ENCODE results near the gene WWC1. TPM values are rescaled to one million over a fixed set of nuclear protein-coding genes. Genes with fewer than 3 reads are reported as not detected.

WWC1 gene
- total RNA-seq, 1 donor from 2014 or later = 2.2 TPM

- Mint-ChIP-seq H3K36me3 (ENCODE audit: unreplicated experiment) (no peaks in the 10 kb centered on the region), H3K27me3 (ENCODE audit: unreplicated experiment) (peaks cover 3% of the 10 kb centered on the region), H3K4me1 (ENCODE audit: unreplicated experiment) (no peaks in the 10 kb centered on the region), H3K27ac (ENCODE audit: unreplicated experiment) (no peak overlapping the region), H3K4me3 (ENCODE audit: unreplicated experiment) (no peak overlapping the region), H3K9me3 (ENCODE audit: unreplicated experiment) (no peaks in the 10 kb centered on the region)
- no peak for DNase-seq (ENCODE audit: extremely low spot score, unreplicated experiment)
- TF ChIP-seq CTCF (IDR thresholded peaks at IDR 0.05) = no peak
Observed at GRCh38 chr5:168479166-168479565, 187.7 kb downstream of the WWC1 start.

- no peak for TF ChIP-seq CTCF (IDR thresholded peaks at IDR 0.05)
- peak; percentile 19 for DNase-seq (ENCODE audit: extremely low spot score, unreplicated experiment)
- H3K4me1 Mint-ChIP-seq (ENCODE audit: unreplicated experiment) = peaks cover 4% of the 10 kb centered on the region
- no peaks in the 10 kb centered on the region for H3K9me3 Mint-ChIP-seq (ENCODE audit: unreplicated experiment)
- H3K36me3 Mint-ChIP-seq (ENCODE audit: unreplicated experiment) = no peaks in the 10 kb centered on the region
- H3K27me3 Mint-ChIP-seq (ENCODE audit: unreplicated experiment) = peaks cover 3% of the 10 kb centered on the region
- H3K4me3 Mint-ChIP-seq (ENCODE audit: unreplicated experiment) = no peak overlapping the region
- no peak overlapping the region for H3K27ac Mint-ChIP-seq (ENCODE audit: unreplicated experiment)
Observed at GRCh38 chr5:168480601-168481000, 189.2 kb downstream of the WWC1 start.

- H3K4me1 Mint-ChIP-seq (ENCODE audit: unreplicated experiment) = peaks cover 10% of the 10 kb centered on the region
- H3K27me3 Mint-ChIP-seq (ENCODE audit: unreplicated experiment) = peaks cover 3% of the 10 kb centered on the region
- TF ChIP-seq CTCF (IDR thresholded peaks at IDR 0.05) = no peak
- H3K9me3 Mint-ChIP-seq (ENCODE audit: unreplicated experiment) = no peaks in the 10 kb centered on the region
- H3K36me3 Mint-ChIP-seq (ENCODE audit: unreplicated experiment) = peaks cover under 1% of the 10 kb centered on the region
- H3K4me3 Mint-ChIP-seq (ENCODE audit: unreplicated experiment) = no peak overlapping the region
- H3K27ac Mint-ChIP-seq (ENCODE audit: unreplicated experiment) = no peak overlapping the region
- no peak for DNase-seq (ENCODE audit: extremely low spot score, unreplicated experiment)
Observed at GRCh38 chr5:168481330-168481788, 189.9 kb downstream of the WWC1 start.

- Mint-ChIP-seq H3K27me3 (ENCODE audit: unreplicated experiment) (peaks cover 3% of the 10 kb centered on the region), H3K36me3 (ENCODE audit: unreplicated experiment) (peaks cover 2% of the 10 kb centered on the region), H3K4me1 (ENCODE audit: unreplicated experiment) (peaks cover 18% of the 10 kb centered on the region), H3K9me3 (ENCODE audit: unreplicated experiment) (no peaks in the 10 kb centered on the region), H3K4me3 (ENCODE audit: unreplicated experiment) (no peak overlapping the region), H3K27ac (ENCODE audit: unreplicated experiment) (no peak overlapping the region)
- no peak for DNase-seq (ENCODE audit: extremely low spot score, unreplicated experiment)
- TF ChIP-seq CTCF (IDR thresholded peaks at IDR 0.05) = no peak
Observed at GRCh38 chr5:168482361-168482760, 190.9 kb downstream of the WWC1 start.

GRCh38 chr5:168486136-168486879 lies 194.9 kb downstream of the WWC1 start, which contains the start of gene RARS1:
Gene RARS1, plus strand, starts transcription at chr5:168486471. Its CDS starts 28 bp downstream, at chr5:168486499.
- peak; percentile 97 for DNase-seq (ENCODE audit: extremely low spot score, unreplicated experiment)
- peaks cover 3% of the 10 kb centered on the region for H3K27me3 Mint-ChIP-seq (ENCODE audit: unreplicated experiment)
- TF ChIP-seq CTCF (IDR thresholded peaks at IDR 0.05) = peak; percentile 92
- H3K9me3 Mint-ChIP-seq (ENCODE audit: unreplicated experiment) = no peaks in the 10 kb centered on the region
- H3K36me3 Mint-ChIP-seq (ENCODE audit: unreplicated experiment) = peaks cover 14% of the 10 kb centered on the region
- peak within 1 kb of the TSS; percentile 99 for H3K27ac Mint-ChIP-seq (ENCODE audit: unreplicated experiment)
- H3K4me1 Mint-ChIP-seq (ENCODE audit: unreplicated experiment) = peaks cover 26% of the 10 kb centered on the region
- H3K4me3 Mint-ChIP-seq (ENCODE audit: unreplicated experiment) = peak within 1 kb of the TSS; percentile 100
